Heart right ventricle (tissue), 16 donors: ENCODE results near the gene SLC39A11. TPM values are rescaled to one million over a fixed set of nuclear protein-coding genes. Genes with fewer than 3 reads are reported as not detected.

Experiments
- ATAC-seq, 8 donors: fragments of 200-7000 bp; cut with Tn5 transposase; one replicate each; pipeline ENCODE4 v1.9.1; 2020; ENCODE audit warnings: mild to moderate bottlenecking in 8 of 8, moderate library complexity in 8 of 8, moderate number of reproducible peaks in 1 of 8
- DNase-seq, 2 donors: peaks; one replicate each; pipeline ENCODE4 v3.0.0-alpha.2; 2020
- H3K27ac ChIP-seq, 10 donors: fragments of 200-600 bp; sonication (generic) in 2 of 10; one replicate each; pipeline versions ENCODE4 v1.5.0 to v1.8.0; 2020 to 2022; ENCODE audit warnings: mild to moderate bottlenecking in 3 of 10
- H3K27me3 ChIP-seq, 7 donors: fragments of 200-600 bp; one replicate each; pipeline ENCODE4 v1.8.0; 2021 to 2022; ENCODE audit warnings: mild to moderate bottlenecking in 2 of 7
- H3K36me3 ChIP-seq, 9 donors: fragments of 200-600 bp; sonication (generic) in 1 of 9; one replicate each; pipeline versions ENCODE4 v1.5.0 to v1.8.0; 2020 to 2022; ENCODE audit warnings: mild to moderate bottlenecking in 2 of 9
- H3K4me1 ChIP-seq, 9 donors: fragments of 200-600 bp; sonication (generic) in 1 of 9; one replicate each; pipeline versions ENCODE4 v1.5.0 to v1.8.0; 2020 to 2022; ENCODE audit warnings: mild to moderate bottlenecking in 4 of 9
- H3K4me3 ChIP-seq, 10 donors: fragments of 200-600 bp; sonication (generic) in 2 of 10; one replicate each; pipeline versions ENCODE4 v1.5.0 to v1.8.0; 2020 to 2022; ENCODE audit warnings: mild to moderate bottlenecking in 7 of 10, moderate library complexity in 2 of 10
- H3K9me3 ChIP-seq, 11 donors: fragments of 200-600 bp in 10 of 11; sonication (generic) in 2 of 11; one replicate each; pipeline versions ENCODE4 v1.5.0 to v1.8.0; 2013 to 2022; ENCODE audit warnings: mild to moderate bottlenecking in 2 of 11, control low read depth in 1 of 11, moderate library complexity in 1 of 11
- WGBS, 2 donors: extraction: QIAGEN DNeasy Blood & Tissue Kit; methylation state at CpG; one replicate each; pipeline ENCODE4 v1.1.7; 2013; ENCODE audit warnings: inconsistent platforms in 1 of 2; 5-methylcytosine and 5-hydroxymethylcytosine counted together
- intact Hi-C, 10 donors: fragments of 100-400 bp; cut with DNase I; formaldehyde crosslinking; loops; one replicate each; pipeline versions ENCODE4 v1.11.1 to v1.14.2; 2022
- polyA plus RNA-seq, 2 donors: library from polyadenylated mRNA; stranded (reverse); fragments of 200-250 nt; gene quantifications; one replicate each; pipeline ENCODE4 v1.2.3, GENCODE V29; 2013
- total RNA-seq, 10 donors: library from RNA; stranded (reverse); fragmentation: NEBNext Ultra II Directional in 3 of 10; extraction: Animal tissue kit (Norgen Biotek cat#: 25700) in 3 of 10; gene quantifications; one replicate each; pipeline versions ENCODE4 v1.2.1 to v1.2.4, GENCODE V29; 2021 to 2023
- TF ChIP-seq, protein P1 (sequence below), 9 donors: fragments of 200-600 bp; sonication (generic) in 2 of 9; IDR thresholded peaks; one replicate each; pipeline versions ENCODE4 v1.5.0 to v1.8.0; 2021 to 2022; ENCODE audit warnings: antibody characterized with exemption in 9 of 9, mild to moderate bottlenecking in 5 of 9, moderate library complexity in 1 of 9
- donor health status: Arrhythmogenic right ventricular cardiomyopathy.
- donor health status: ischemic (EF 13 %, LVEDD 7.1; RV severe dilation, severe dysfunction).
- donor health status: healthy with polysubstance abuse.
- donor health status: DM: no; HTN: yes; CAD: no.
- donor health status: DM: no; HTN: no; CAD: no.
- donor health status: ischemic (EF 25% LVEDD 6.9; RV normal size, moderate dysfunction).
- donor health status: ischemic (EF 25% LVEDD 5.7; RV mildly dilated, moderate dysfunction).
- donor health status: healthy.
- donor health status: DM: yes; HTN: yes; CAD: no.
- donor health status: Ischemic cardiomyopathy.
- donor health status: ischemic (EF 35%, LVEDD 5.7; RV mildly dilated, moderate dysfunction).
- donor health status: nonischemic (EF 11% LVEDD 7.7; RV severe dilation, severe dysfunction).
- donor health status: DM: yes; HTN: yes; CAD: no.
- donor health status: PGD.
- donor health status: ischemic (EF 29% LVEDD 5.4; RV normal size, mild dysfunction).
- donor health status: nonischemic (EF 23%, LVEDD 6.1; RV moderate dilation, normal function).

Gene SLC39A11
- total and polyA plus RNA-seq, 12 donors = 2.4 to 11.3 (median 6.4) TPM

DNA sequence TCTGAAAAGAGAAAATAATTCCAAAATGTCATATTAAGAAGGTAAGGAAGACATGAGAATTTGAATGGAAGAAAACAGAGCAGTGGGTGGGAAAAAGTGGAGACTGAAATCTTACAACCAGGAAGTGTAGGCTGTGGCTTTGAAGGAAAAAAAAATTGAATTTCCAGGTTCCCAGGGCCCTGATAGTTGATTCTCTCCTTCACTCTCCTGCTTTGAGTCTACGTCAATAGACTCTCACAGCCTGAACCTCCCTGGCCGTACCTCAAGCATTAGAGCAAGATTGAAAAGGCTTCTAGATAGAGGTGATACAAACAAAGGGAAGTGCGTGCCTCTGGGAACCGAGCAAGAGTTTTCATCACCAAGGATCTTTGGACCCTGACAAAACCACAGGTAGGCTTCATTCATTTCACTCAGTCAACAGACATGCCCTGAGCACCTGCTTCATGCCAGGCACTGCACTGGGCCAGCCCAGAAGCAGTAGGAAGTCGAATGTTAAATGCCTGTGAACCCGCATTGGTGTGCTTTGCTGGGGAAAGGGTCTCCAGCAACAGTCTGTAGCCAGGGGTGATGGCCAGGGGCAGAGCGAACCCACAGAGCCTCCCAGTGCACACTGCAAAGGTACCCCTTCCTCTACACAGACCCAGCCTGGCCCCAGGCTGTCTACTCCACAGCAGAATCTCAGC, 163.9 kb downstream of the SLC39A11 start:
- ATAC-seq = no peak
- intact Hi-C loops = loop anchor here in 1 of 10 donors (10.0 kb wide), 1 partner anchor 194 kb away; no protein-coding TSS in a partner anchor
- DNase-seq = no peak
- Histone ChIP-seq H3K4me1 (no peaks in the 10 kb centered on the region), H3K36me3 (peaks cover 0 to 3% (median 0%) of the 10 kb centered on the region in 9 donors), H3K9me3 (no peaks in the 10 kb centered on the region), H3K27ac (no peak overlapping the region), H3K27me3 (no peaks in the 10 kb centered on the region), H3K4me3 (no peak overlapping the region)
- 93 to 94% methylated on average over 7 of the region's 7 CpGs for WGBS, 2 donors
- TF ChIP-seq, protein P1, sequence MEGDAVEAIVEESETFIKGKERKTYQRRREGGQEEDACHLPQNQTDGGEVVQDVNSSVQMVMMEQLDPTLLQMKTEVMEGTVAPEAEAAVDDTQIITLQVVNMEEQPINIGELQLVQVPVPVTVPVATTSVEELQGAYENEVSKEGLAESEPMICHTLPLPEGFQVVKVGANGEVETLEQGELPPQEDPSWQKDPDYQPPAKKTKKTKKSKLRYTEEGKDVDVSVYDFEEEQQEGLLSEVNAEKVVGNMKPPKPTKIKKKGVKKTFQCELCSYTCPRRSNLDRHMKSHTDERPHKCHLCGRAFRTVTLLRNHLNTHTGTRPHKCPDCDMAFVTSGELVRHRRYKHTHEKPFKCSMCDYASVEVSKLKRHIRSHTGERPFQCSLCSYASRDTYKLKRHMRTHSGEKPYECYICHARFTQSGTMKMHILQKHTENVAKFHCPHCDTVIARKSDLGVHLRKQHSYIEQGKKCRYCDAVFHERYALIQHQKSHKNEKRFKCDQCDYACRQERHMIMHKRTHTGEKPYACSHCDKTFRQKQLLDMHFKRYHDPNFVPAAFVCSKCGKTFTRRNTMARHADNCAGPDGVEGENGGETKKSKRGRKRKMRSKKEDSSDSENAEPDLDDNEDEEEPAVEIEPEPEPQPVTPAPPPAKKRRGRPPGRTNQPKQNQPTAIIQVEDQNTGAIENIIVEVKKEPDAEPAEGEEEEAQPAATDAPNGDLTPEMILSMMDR (IDR thresholded peaks at IDR 0.05) = no peak

DNA sequence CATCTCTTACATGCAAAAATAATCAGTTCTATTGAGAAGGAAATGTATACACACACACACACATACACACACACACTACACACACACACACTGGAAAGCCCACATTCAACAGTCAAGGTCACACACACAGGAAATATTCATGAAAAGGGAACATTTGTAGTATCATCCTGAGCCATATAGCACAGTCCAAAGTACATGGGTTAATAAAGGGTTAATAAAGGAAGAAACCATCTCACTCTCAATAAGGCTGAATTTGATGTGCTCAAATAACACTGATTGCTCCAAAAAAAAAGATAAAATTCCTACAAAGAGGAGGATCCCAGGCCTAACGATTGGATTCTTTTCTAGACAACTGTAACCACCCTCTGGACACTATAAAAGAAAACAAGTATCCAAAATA, 164.7 kb downstream of the SLC39A11 start:
- Histone ChIP-seq H3K9me3 (no peaks in the 10 kb centered on the region), H3K27me3 (no peaks in the 10 kb centered on the region), H3K4me3 (no peak overlapping the region), H3K27ac (no peak overlapping the region), H3K4me1 (no peaks in the 10 kb centered on the region), H3K36me3 (peaks cover 0 to 3% (median 0%) of the 10 kb centered on the region in 9 donors)
- intact Hi-C loops = loop anchor here in 1 of 10 donors (10.0 kb wide), 1 partner anchor 193 kb away; no protein-coding TSS in a partner anchor
- ATAC-seq = no peak
- TF ChIP-seq, protein P1 (IDR thresholded peaks at IDR 0.05) = no peak
- DNase-seq = no peak
- WGBS, 2 donors = 47 to 53% methylated on average over 1 of the region's 1 CpG

DNA sequence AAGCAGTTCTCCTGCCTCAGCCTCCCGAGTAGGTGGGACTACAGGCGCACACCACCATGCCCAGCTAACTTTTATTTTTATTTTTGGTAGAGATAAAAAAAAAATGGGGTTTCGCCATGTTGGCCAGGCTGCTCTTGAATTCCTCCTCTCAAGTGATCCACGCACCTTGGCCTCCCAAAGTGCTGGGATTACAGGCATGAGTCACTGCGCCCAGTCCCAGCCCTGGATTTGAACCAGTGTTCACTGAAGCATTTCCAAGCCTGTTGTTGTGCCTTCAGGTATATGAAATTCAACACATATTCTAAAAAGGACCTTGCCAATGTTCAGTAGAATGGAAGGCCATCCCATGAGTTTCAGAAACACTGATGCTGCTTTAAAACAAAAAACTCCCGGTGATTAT, 165.3 kb downstream of the SLC39A11 start:
- intact Hi-C loops = loop anchor here in 1 of 10 donors (10.0 kb wide), 1 partner anchor 192 kb away; no protein-coding TSS in a partner anchor
- H3K27me3 ChIP-seq = no peaks in the 10 kb centered on the region
- peaks cover 0 to 3% (median 0%) of the 10 kb centered on the region in 9 donors for H3K36me3 ChIP-seq
- H3K4me3 ChIP-seq = no peak overlapping the region
- H3K4me1 ChIP-seq = no peaks in the 10 kb centered on the region
- H3K27ac ChIP-seq = no peak overlapping the region
- no peaks in the 10 kb centered on the region for H3K9me3 ChIP-seq
- ATAC-seq (no peak), DNase-seq (no peak)
- TF ChIP-seq, protein P1 (IDR thresholded peaks at IDR 0.05) = no peak
- 82 to 89% methylated on average over 6 of the region's 6 CpGs for WGBS, 2 donors

DNA sequence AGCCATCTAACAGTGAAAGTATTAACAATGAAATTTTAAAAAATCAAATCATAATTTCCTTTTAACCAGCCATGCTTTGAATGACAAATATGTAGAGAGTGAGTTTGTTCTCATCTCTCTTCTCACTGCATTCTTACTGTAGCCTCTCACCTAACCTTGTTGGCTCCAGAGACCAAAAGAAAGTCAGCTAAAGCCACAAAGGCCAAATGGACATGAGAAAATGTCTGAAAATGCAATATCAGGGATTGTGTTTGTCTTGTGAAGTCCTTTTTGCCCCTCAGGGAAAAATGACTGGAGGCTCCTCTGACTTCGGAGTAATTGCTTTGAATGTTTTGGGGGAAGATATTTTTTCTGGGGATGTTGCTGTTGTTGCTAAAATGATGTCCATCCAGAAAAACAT, 166.3 kb downstream of the SLC39A11 start:
- intact Hi-C loops = loop anchor here in 1 of 10 donors (10.0 kb wide), 1 partner anchor 191 kb away; no protein-coding TSS in a partner anchor
- 88 to 89% methylated on average over 1 of the region's 1 CpG for WGBS, 2 donors
- Histone ChIP-seq H3K9me3 (no peaks in the 10 kb centered on the region), H3K4me3 (no peak overlapping the region), H3K27ac (peak overlapping the region in 1 of 10 donors; percentile 34), H3K4me1 (no peaks in the 10 kb centered on the region), H3K27me3 (no peaks in the 10 kb centered on the region), H3K36me3 (peaks cover 0 to 3% (median 0%) of the 10 kb centered on the region in 9 donors)
- DNase-seq (no peak), ATAC-seq (no peak)
- TF ChIP-seq, protein P1 (IDR thresholded peaks at IDR 0.05) = no peak
